ENCODE results near the gene TBKBP1. TPM values are rescaled to one million over a fixed set of nuclear protein-coding genes. Genes with fewer than 3 reads are reported as not detected.

The TBKBP1 gene
- total and polyA plus RNA-seq, 2 donors (not counting 3 experiments of a cell fraction or from before 2014, with no cell fraction given): 7.0 to 11.7 TPM

- BruUV-seq (replicated peaks): no TSS peak
- Histone ChIP-seq H3K9me1 (replicated peaks; ENCODE audit: control insufficient read depth, extremely low read depth, insufficient read depth, low read length) (no peaks in the 10 kb centered on the region), H3K36me3 (ENCODE audit: control insufficient read depth in 2 of 2, extremely low read depth in 1 of 2, insufficient read depth in 2 of 2, low read length in 2 of 2) (no peaks in the 10 kb centered on the region), H3K4me2 (ENCODE audit: insufficient read depth, low read length) (no peak overlapping the region), H3K4me1 (ENCODE audit: control insufficient read depth, extremely low read depth, insufficient read depth, low read length) (no peaks in the 10 kb centered on the region), H2AFZ (ENCODE audit: low read depth, low read length) (no peak overlapping the region), H3K9me3 (replicated peaks; ENCODE audit: control insufficient read depth, insufficient read depth, low read length) (no peaks in the 10 kb centered on the region), H3K27me3 (ENCODE audit: control insufficient read depth in 2 of 2, insufficient read depth in 2 of 2, low read length in 2 of 2) (peaks cover 1 to 11% of the 10 kb centered on the region in 2 experiments), H4K20me1 (replicated peaks; ENCODE audit: control insufficient read depth, extremely low read depth, insufficient read depth, low read length) (no peaks in the 10 kb centered on the region), H3K9ac (replicated peaks; ENCODE audit: extremely low read depth, insufficient read depth, low read length) (no peak overlapping the region), H3K27ac (ENCODE audit: insufficient read depth, low read depth, low read length) (no peak overlapping the region), H3K4me3 (replicated peaks in 1 of 3; ENCODE audit: insufficient read depth in 1 of 3, low read depth in 1 of 3, low read length in 3 of 3) (no peak overlapping the region), H3K79me2 (ENCODE audit: control insufficient read depth, insufficient read depth, low read length) (no peaks in the 10 kb centered on the region)
- ChIA-PET POLR2A (no interaction called here), CTCF (no interaction called here)
- no peak for DNase-seq (ENCODE audit: low read depth, low spot score)
- dilution Hi-C loops (cut with MboI; ENCODE audit: extremely low pct_ligation_motif_present, low sequenced_read_pairs) (no loop called here), intact Hi-C loops (cut with micrococcal nuclease) (no loop called here)
- no peak for TF ChIP-seq MAX (IDR thresholded peaks at IDR 0.05; ENCODE audit: insufficient read depth, insufficient read length)
- TF ChIP-seq JUN (IDR thresholded peaks at IDR 0.05; ENCODE audit: borderline replicate concordance, insufficient read depth, insufficient read length, low read depth): no peak
- TF ChIP-seq CTCF (IDR thresholded peaks at IDR 0.05; ENCODE audit: extremely low read depth in 1 of 2, insufficient read depth in 1 of 2, low read depth in 1 of 2, low read length in 2 of 2): no peak
- TF ChIP-seq POLR2AphosphoS5 (IDR thresholded peaks at IDR 0.05; ENCODE audit: insufficient read depth, low read depth, low read length): no peak
- no peak for TF ChIP-seq MYC (IDR thresholded peaks at IDR 0.05; ENCODE audit: low read depth, low read length)
- TF ChIP-seq POLR2A (IDR thresholded peaks at IDR 0.05; ENCODE audit: low read depth, low read length): no peak
- FAIRE-seq: no peak
These were observed 66.6 kb downstream of the TBKBP1 start for GRCh38 chr17:47760409-47761140.

Small RNA genes lying within 50 kb of the gene (small RNA-seq; reads per million reads assigned to genes)
- gene AC015674.1 (ENCODE audit: insufficient read depth, insufficient read length, low read depth, low replicate concordance): not detected

Other genes starting within 250 kb of the TBKBP1 start
- 102 and 110 TPM in 2 replicates for gene NPEPPS, start 163.1 kb upstream of the TBKBP1 start, total RNA-seq
- 52.5 and 69.2 TPM in 2 replicates for gene NPEPPS, start 163.1 kb upstream of the TBKBP1 start, polyA plus RNA-seq
- gene KPNB1, start 44.2 kb upstream of the TBKBP1 start, total RNA-seq: 495 and 508 TPM in 2 replicates
- 108 and 119 TPM in 2 replicates for gene KPNB1, start 44.2 kb upstream of the TBKBP1 start, polyA plus RNA-seq
- not detected in 2 replicates for gene TBX21, start 39.1 kb downstream of the TBKBP1 start, total RNA-seq
- gene TBX21, start 39.1 kb downstream of the TBKBP1 start, polyA plus RNA-seq: not detected in 2 replicates
- gene OSBPL7, start 127.6 kb downstream of the TBKBP1 start, total RNA-seq: 26.7 and 29.1 TPM in 2 replicates
- 16.2 and 19.2 TPM in 2 replicates for gene OSBPL7, start 127.6 kb downstream of the TBKBP1 start, polyA plus RNA-seq
- 38.5 and 43.4 TPM in 2 replicates for gene MRPL10, start 137.4 kb downstream of the TBKBP1 start, total RNA-seq
- 84.0 and 88.1 TPM in 2 replicates for gene MRPL10, start 137.4 kb downstream of the TBKBP1 start, polyA plus RNA-seq
- 0.42 TPM in 1 of 2 replicates, not detected in the other for gene LRRC46, start 137.5 kb downstream of the TBKBP1 start, total RNA-seq
- 0.13 and 0.36 TPM in 2 replicates for gene LRRC46, start 137.5 kb downstream of the TBKBP1 start, polyA plus RNA-seq
- 31.1 and 31.7 TPM in 2 replicates for gene SCRN2, start 147.1 kb downstream of the TBKBP1 start, total RNA-seq
- gene SCRN2, start 147.1 kb downstream of the TBKBP1 start, polyA plus RNA-seq: 47.6 and 48.9 TPM in 2 replicates
- 0.90 and 1.3 TPM in 2 replicates for gene SP6, start 157.0 kb downstream of the TBKBP1 start, total RNA-seq
- gene SP6, start 157.0 kb downstream of the TBKBP1 start, polyA plus RNA-seq: 0.11 and 0.13 TPM in 2 replicates
- 18.5 and 18.6 TPM in 2 replicates for gene SP2, start 202.1 kb downstream of the TBKBP1 start, total RNA-seq
- gene SP2, start 202.1 kb downstream of the TBKBP1 start, polyA plus RNA-seq: 10.4 and 11.2 TPM in 2 replicates
- 20.6 and 22.0 TPM in 2 replicates for gene PNPO, start 247.4 kb downstream of the TBKBP1 start, total RNA-seq
- gene PNPO, start 247.4 kb downstream of the TBKBP1 start, polyA plus RNA-seq: 19.7 and 22.1 TPM in 2 replicates